GM18502 (cell line): ENCODE data around the gene SLC27A3.

Experiments
- ATAC-seq: cut with Tn5 transposase; IDR thresholded peaks from one replicate; pipeline ENCODE4 v1.9.1; 2021; ENCODE audit warnings: mild to moderate bottlenecking; ENCODE audit not compliant: unreplicated experiment, poor library complexity

Gene SLC27A3

GRCh38 chr1:153795934-153796785 is 21.0 kb downstream of the SLC27A3 start:
- no peak for ATAC-seq

- no peak for ATAC-seq
These were observed 21.8 kb downstream of the SLC27A3 start for GRCh38 chr1:153796786-153797659.

DNA sequence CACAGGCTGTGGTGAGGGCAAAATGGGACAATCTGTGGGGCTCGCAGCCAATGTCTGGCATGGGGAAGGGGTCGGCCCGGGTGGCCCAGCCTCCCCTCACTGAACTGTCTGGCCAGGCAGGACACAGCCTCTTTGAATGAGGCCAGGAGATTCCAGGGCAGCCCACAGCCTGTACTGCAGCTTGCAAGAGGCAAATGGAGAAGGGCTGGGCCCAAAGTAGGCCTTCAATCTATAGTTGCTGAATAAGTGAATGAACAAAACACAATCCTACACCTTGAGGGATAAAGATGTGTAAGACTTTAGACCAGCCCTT is 23.2 kb downstream of the SLC27A3 start:
- ATAC-seq = no peak

DNA sequence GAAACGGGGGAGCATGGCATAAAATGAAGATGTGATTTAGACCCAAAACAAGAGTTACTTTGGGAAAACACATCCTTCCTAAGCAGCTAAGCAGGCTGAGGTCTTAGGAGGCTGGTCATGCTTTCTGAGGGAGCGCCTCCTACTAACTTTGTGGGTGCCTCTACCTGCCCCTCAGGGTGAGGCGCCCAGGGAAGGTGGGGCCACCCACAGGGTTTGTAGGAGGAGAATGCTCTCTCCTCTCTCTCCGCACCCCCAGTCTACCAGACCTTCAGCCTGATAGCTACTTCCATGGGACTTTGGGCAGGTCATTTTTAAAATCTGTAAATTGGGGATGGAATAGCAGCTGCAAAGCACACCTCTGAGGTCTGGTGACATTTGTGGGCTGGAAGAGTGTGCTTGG is 23.8 kb downstream of the SLC27A3 start:
- no peak for ATAC-seq

DNA sequence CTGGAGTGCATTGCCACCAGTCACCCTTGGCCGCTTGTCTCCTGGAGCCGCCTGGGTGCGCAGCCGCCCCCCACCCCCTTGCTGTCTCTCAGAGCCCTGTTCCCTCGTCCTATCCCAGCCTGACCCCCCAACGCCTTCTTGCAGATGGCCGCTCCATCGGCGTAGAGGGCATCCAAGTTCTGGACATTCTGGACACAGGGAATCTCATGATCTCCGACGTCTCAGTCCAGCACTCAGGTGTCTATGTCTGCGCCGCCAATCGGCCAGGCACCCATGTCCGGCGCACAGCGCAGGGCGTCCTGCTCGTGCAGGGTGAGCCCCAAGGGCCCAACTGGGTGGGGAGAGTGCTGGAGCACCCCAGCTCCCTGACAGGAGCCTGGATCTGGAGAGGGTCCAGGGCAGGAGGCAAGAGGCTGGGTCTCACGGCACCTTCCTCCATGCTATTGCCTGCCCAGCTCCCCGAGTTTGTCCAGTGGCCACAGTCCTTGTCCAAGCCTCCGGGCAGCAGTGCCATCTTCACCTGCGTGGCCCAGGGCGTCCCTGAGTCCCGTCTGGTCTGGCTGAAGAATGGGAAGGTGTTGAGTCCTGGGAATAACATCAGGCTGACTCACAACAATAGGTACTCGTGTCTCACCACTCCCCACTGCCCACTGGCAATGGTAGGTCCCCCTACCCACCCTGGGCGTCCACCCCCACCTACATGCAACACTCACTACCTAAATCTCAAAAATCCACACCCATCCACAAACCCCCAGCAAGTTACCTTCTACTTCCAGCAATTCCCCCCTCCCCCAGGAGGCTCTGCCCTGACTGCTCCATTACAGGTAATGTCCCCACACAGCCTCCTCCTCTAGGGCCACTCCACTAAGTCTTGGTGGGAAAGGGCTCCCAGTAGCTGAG is 24.6 kb downstream of the SLC27A3 start:
- ATAC-seq = no peak

- ATAC-seq = no peak
These were observed 25.3 kb downstream of the SLC27A3 start for GRCh38 chr1:153800516-153800915.

GRCh38 chr1:153801028-153801625 is 25.9 kb downstream of the SLC27A3 start:
- ATAC-seq = no peak

- no peak for ATAC-seq
These were observed 26.8 kb downstream of the SLC27A3 start for GRCh38 chr1:153801786-153802697.

DNA sequence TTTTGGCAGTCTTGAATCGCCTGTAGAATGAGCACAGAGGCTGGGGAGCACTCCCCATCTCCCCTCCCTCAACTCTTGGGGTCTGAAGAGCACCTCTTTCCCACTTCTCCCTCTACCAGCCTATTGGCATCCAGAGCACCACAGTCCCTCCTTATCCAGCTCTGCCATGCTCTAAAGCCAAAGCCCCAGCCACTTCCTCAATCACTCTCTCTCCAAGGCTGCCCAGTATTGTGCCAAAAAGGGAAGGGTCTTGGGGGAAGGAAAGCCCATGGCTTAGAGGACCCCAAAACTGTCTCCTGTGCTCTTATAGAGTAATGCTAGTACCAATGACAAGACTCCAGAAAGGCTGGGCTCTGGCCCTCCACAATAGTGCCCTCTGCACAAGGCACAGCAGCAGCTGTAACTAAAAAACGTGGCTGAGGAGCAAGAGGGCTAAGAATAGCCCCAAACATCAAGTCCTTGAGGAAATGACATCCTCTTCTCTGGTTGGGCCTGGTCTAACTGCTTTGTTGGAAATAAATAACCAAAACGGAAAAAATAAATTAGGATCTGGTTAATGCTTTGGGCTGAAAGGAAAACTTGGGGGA is 28.4 kb downstream of the SLC27A3 start:
- ATAC-seq = no peak

DNA sequence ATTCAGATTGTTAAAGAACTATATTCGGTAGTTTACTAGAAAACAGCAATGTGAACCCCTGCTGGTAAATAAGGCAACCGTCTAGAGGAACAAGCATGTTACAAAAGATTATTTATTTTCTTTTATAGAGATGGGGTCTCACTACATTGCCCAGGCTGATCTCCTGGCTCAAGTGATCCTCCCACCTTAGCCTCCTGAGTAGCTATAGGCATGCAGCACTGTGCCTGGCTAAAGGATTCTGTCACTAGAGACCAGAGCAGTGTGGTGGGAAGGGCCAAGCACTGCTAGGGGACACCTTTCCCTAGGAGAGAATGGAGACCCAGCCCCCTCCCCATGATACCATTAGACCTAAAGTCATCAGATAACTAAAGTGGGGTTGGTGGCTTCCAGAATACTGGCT is 28.9 kb downstream of the SLC27A3 start:
- ATAC-seq = no peak

GRCh38 chr1:153805042-153805745 is 30.0 kb downstream of the SLC27A3 start:
- peak; percentile 90 for ATAC-seq

- peak; percentile 21 for ATAC-seq
These were observed 30.9 kb downstream of the SLC27A3 start for GRCh38 chr1:153805886-153806719.

DNA sequence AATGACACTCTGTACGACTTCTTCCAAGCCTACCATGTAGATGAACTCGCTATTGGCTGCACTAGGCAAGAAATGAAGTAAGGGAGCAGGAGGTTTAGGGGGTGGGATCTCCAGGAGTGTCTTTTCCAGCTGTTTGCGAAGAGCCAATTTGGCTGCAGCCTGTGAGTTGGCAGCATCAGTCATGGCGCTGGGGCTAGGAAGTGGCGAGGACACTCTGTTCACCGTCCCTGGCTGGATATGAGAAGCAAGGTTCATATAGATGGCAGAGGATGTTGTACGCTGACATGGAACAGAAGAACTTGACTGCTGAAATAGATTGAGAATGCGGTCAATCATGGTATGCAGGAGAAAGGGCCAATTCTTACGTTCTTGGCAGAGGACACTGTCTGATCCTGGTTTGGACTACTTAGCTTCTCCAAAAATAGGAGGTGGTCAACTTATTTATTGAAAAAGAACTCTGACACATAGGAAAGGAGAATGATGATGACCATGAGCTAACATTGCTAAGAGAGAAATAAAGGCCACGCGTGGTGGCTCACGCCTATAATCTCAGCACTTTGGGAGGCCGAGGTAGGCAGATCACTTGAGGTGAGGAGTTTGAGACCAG is 41.2 kb downstream of the SLC27A3 start:
- ATAC-seq = no peak

GRCh38 chr1:153818876-153819275 is 43.7 kb downstream of the SLC27A3 start:
- no peak for ATAC-seq

DNA sequence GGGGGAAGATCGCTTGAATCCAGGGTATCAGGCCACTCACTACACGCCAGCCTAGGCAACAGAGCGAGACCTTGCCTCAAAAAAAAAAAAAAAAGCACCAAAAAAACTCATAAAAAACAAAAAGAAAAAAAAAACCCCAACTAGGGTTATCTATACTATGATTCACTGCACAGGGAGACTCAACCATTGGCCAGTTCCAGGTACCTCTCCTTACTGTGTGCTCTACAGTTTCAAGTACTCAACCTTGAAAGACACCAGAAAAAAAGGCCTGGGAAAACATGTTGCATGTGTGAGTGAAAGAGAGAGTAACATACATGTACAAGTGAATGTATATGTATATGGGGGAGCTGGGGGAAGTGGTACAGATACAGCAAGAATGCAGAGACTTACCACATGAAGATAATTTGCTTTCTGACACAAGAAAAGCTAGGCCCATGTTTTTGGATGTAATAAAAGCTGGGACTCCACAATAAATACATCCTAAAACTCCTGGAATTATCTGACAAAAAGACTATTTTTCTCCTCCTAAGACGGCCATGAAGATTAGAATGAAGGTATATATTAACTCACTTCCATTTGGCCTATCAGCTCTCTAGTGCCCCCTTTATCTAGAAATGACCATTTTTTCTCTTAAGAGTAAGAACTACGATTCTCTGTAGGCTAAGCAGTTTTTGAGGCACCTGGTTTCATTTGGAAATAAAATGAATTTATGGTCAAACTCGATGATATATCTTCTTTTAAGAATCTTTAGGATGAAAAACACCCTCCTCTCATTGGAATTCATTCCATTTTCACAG is 52.2 kb downstream of the SLC27A3 start:
- ATAC-seq = no peak
